DOHH2 (cell line): ENCODE data around the gene BCAS1.

Source experiments
- H3F3A ChIP-seq: fragments of 200-600 bp; sonication (generic), shearing (Covaris generic); 2 replicates; pipeline ENCODE4 v1.6.0; 2016; ENCODE audit warnings: antibody characterized with exemption, mild to moderate bottlenecking; ENCODE audit not compliant: control insufficient read depth, insufficient read depth
- H3K27ac ChIP-seq: fragments of 200-600 bp; sonication (generic); 2 replicates; pipeline ENCODE4 v1.5.1; 2014; ENCODE audit warnings: low read depth, mild to moderate bottlenecking, low read length, moderate library complexity
- H3K27me3 ChIP-seq: fragments of 200-600 bp; sonication (generic); 2 replicates; pipeline ENCODE4 v1.6.1; 2014; ENCODE audit warnings: mild to moderate bottlenecking, low read length, mixed read lengths; ENCODE audit not compliant: control insufficient read depth
- H3K36me3 ChIP-seq: fragments of 200-600 bp; sonication (generic); 2 replicates; pipeline ENCODE4 v1.6.1; 2014; ENCODE audit warnings: mild to moderate bottlenecking, low read length, moderate library complexity, mixed read lengths; ENCODE audit not compliant: control insufficient read depth
- H3K4me1 ChIP-seq: fragments of 200-600 bp; sonication (generic); 2 replicates; pipeline ENCODE4 v1.6.1; 2014; ENCODE audit warnings: mild to moderate bottlenecking, low read length, mixed read lengths; ENCODE audit not compliant: control insufficient read depth
- H3K4me2 ChIP-seq: fragments of 200-600 bp; sonication (generic); 2 replicates; pipeline ENCODE4 v1.6.0; 2014; ENCODE audit warnings: mild to moderate bottlenecking, low read length, moderate library complexity
- H3K4me3 ChIP-seq: fragments of 200-600 bp; sonication (generic); 2 replicates; pipeline ENCODE4 v1.5.1; 2014; ENCODE audit warnings: mild to moderate bottlenecking, low read length, mixed read lengths
- H3K79me2 ChIP-seq: fragments of 200-600 bp; sonication (generic); 2 replicates; pipeline ENCODE4 v1.6.1; 2014; ENCODE audit warnings: mild to moderate bottlenecking, low read length, mixed read lengths; ENCODE audit not compliant: control insufficient read depth
- H3K9me2 ChIP-seq: fragments of 200-600 bp; sonication (generic); replicated peaks from 2 replicates; pipeline ENCODE4 v1.6.1; 2014; ENCODE audit warnings: mild to moderate bottlenecking, low read length, mixed read lengths; ENCODE audit not compliant: control insufficient read depth
- H3K9me3 ChIP-seq: fragments of 200-600 bp; sonication (generic); 2 replicates; pipeline ENCODE4 v1.6.1; 2014; ENCODE audit warnings: antibody characterized with exemption, low read length, mixed read lengths; ENCODE audit not compliant: control insufficient read depth, insufficient read depth
- H4K20me1 ChIP-seq: fragments of 200-600 bp; sonication (generic); 2 replicates; pipeline ENCODE4 v1.6.0; 2014; ENCODE audit warnings: low read depth, mild to moderate bottlenecking, antibody characterized with exemption, low read length, moderate library complexity; ENCODE audit not compliant: control insufficient read depth, insufficient read depth
- CTCF ChIP-seq: fragments of 200-600 bp; sonication (generic); IDR thresholded peaks from one replicate; pipeline ENCODE4 v1.5.1; 2014; ENCODE audit warnings: antibody characterized with exemption, mild to moderate bottlenecking, low read depth, low read length; ENCODE audit not compliant: poor library complexity, severe bottlenecking
- EZH2phosphoT487 ChIP-seq: fragments of 200-600 bp; sonication (generic); IDR thresholded peaks from 2 replicates; pipeline ENCODE4 v1.6.1; 2017; ENCODE audit warnings: borderline replicate concordance, mild to moderate bottlenecking, antibody characterized with exemption, low read length, moderate library complexity, mixed read lengths

BCAS1 gene

GRCh38 chr20:54054516-54054915 lies 15.9 kb downstream of the BCAS1 start:
- Histone ChIP-seq H3K4me2 (no peak overlapping the region), H3K27ac (no peak overlapping the region), H3K4me1 (peaks cover 8% of the 10 kb centered on the region), H3K36me3 (no peaks in the 10 kb centered on the region), H4K20me1 (no peaks in the 10 kb centered on the region), H3F3A (no peaks in the 10 kb centered on the region), H3K27me3 (peaks cover 5% of the 10 kb centered on the region; the same call in 1 of the 2 replicates), H3K9me2 (no peaks in the 10 kb centered on the region), H3K4me3 (no peak overlapping the region), H3K9me3 (no peaks in the 10 kb centered on the region), H3K79me2 (no peaks in the 10 kb centered on the region)
- TF ChIP-seq EZH2phosphoT487 (no peak), CTCF (no peak)

GRCh38 chr20:54051068-54051467 lies 19.3 kb downstream of the BCAS1 start:
- no peaks in the 10 kb centered on the region for H4K20me1 ChIP-seq
- no peaks in the 10 kb centered on the region for H3K36me3 ChIP-seq
- no peak overlapping the region for H3K27ac ChIP-seq
- H3F3A ChIP-seq: no peaks in the 10 kb centered on the region
- peaks cover 5% of the 10 kb centered on the region; the same call in 1 of the 2 replicates for H3K27me3 ChIP-seq
- TF ChIP-seq EZH2phosphoT487 (no peak), CTCF (no peak)
- H3K4me1 ChIP-seq: peaks cover 5% of the 10 kb centered on the region; the same call in 1 of the 2 replicates
- no peak overlapping the region for H3K4me2 ChIP-seq
- no peaks in the 10 kb centered on the region for H3K9me3 ChIP-seq
- no peaks in the 10 kb centered on the region for H3K79me2 ChIP-seq
- H3K4me3 ChIP-seq: no peak overlapping the region
- H3K9me2 ChIP-seq: no peaks in the 10 kb centered on the region

GRCh38 chr20:54048891-54049545 lies 21.4 kb downstream of the BCAS1 start:
- peaks cover 5% of the 10 kb centered on the region; the same call in 1 of the 2 replicates for H3K27me3 ChIP-seq
- H3K4me1 ChIP-seq: peaks cover 5% of the 10 kb centered on the region; the same call in 1 of the 2 replicates
- H3K4me2 ChIP-seq: no peak overlapping the region
- H3K9me2 ChIP-seq: no peaks in the 10 kb centered on the region
- H3K27ac ChIP-seq: no peak overlapping the region
- no peak overlapping the region for H3K4me3 ChIP-seq
- H3K79me2 ChIP-seq: no peaks in the 10 kb centered on the region
- no peaks in the 10 kb centered on the region for H3K36me3 ChIP-seq
- TF ChIP-seq EZH2phosphoT487 (no peak), CTCF (no peak)
- no peaks in the 10 kb centered on the region for H4K20me1 ChIP-seq
- H3K9me3 ChIP-seq: no peaks in the 10 kb centered on the region
- H3F3A ChIP-seq: no peaks in the 10 kb centered on the region
